HL-60 (cell line): ENCODE data around the gene DYNLL1.
"Not testable (repeated sequence)": the region's sequence is repeated elsewhere in the genome, so short reads cannot be mapped to it uniquely, and the experiment has no call there.

Experiments used
- DNase-seq, 2 experiments: peaks; one replicate each; pipeline ENCODE4 v3.0.0-alpha.2; 2010 to 2020; ENCODE audit warnings: low read depth in 1 of 2, low spot score in 1 of 2
- H3K27ac ChIP-seq: fragments of 250-450 bp; sonication (Bioruptor Pico); replicated peaks from 2 replicates; pipeline ENCODE4 v1.5.1; 2020; ENCODE audit warnings: mild to moderate bottlenecking, moderate library complexity
- H3K27me3 ChIP-seq: fragments of 250-450 bp; sonication (Bioruptor Pico); 2 replicates; pipeline ENCODE4 v1.5.1; 2021; ENCODE audit warnings: mild to moderate bottlenecking, moderate library complexity; ENCODE audit not compliant: insufficient read depth, poor library complexity, severe bottlenecking
- H3K4me3 ChIP-seq: replicated peaks from 2 replicates; pipeline ENCODE4 v1.5.1; 2011; ENCODE audit warnings: mild to moderate bottlenecking, control low read depth, low read length; ENCODE audit not compliant: insufficient read depth
- GABPA ChIP-seq: IDR thresholded peaks from 2 replicates; pipeline ENCODE4 v1.6.1; 2012; ENCODE audit warnings: low read depth
- POLR2AphosphoS5 ChIP-seq: IDR thresholded peaks from 2 replicates; pipeline ENCODE4 v1.6.1; 2012; ENCODE audit warnings: low read depth
- REST ChIP-seq: IDR thresholded peaks from 2 replicates; pipeline ENCODE4 v1.6.1; 2012; ENCODE audit warnings: low read depth; ENCODE audit not compliant: insufficient replicate concordance
- SPI1 ChIP-seq: IDR thresholded peaks from 2 replicates; pipeline ENCODE4 v1.6.1; 2012; ENCODE audit warnings: low read depth, mild to moderate bottlenecking, borderline replicate concordance
- TF ChIP-seq, protein P1 (sequence below): IDR thresholded peaks from one replicate; pipeline ENCODE4 v1.5.1; 2011; ENCODE audit warnings: low read length, control low read depth, inconsistent platforms; ENCODE audit not compliant: insufficient read depth

DYNLL1 gene

DNA sequence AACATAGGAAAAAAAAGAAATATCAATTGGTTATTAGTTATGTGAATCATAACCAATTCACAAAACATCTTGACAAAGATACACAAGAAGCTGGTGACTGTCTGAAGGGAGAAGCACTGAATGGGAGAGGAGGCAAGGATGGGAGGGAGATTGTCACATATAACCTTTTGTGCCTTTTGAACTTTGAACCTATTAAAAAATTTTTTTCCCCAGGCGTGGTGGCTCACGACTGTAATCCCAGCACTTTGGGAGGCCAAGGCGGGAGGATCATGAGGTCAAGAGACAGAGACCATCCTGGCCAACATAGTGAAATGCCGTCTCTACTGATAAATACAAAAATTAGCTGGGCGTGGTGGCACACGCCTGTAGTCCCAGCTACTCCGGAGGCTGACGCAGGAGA, 12.6 kb downstream of the DYNLL1 start:
- no peak for DNase-seq
- TF ChIP-seq SPI1 (no peak), REST (no peak), POLR2AphosphoS5 (no peak), GABPA (no peak)
- TF ChIP-seq, protein P1, sequence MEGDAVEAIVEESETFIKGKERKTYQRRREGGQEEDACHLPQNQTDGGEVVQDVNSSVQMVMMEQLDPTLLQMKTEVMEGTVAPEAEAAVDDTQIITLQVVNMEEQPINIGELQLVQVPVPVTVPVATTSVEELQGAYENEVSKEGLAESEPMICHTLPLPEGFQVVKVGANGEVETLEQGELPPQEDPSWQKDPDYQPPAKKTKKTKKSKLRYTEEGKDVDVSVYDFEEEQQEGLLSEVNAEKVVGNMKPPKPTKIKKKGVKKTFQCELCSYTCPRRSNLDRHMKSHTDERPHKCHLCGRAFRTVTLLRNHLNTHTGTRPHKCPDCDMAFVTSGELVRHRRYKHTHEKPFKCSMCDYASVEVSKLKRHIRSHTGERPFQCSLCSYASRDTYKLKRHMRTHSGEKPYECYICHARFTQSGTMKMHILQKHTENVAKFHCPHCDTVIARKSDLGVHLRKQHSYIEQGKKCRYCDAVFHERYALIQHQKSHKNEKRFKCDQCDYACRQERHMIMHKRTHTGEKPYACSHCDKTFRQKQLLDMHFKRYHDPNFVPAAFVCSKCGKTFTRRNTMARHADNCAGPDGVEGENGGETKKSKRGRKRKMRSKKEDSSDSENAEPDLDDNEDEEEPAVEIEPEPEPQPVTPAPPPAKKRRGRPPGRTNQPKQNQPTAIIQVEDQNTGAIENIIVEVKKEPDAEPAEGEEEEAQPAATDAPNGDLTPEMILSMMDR: no peak
- Histone ChIP-seq H3K27ac (no peak overlapping the region), H3K4me3 (no peak overlapping the region), H3K27me3 (no peaks in the 10 kb centered on the region)

DNA sequence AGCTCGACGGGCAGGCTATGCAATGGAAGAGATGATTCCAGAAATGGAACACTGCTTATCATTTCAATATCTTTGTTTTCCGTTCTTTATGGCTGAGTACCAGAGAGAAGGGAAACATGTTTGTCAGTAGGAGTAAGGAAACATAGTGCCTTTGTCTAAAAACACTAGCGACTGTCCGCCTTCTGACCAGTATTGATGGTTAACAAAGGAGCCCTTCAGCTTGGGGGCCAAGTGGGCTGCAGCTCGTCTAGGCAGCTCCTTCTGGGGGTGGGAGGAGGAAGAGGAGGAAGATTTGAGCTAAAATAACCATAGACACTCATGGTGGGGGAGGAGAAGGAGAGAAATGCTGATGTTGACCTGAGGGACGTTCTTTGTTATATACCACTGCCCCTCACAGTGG, 18.1 kb downstream of the DYNLL1 start:
- Histone ChIP-seq H3K4me3 (no peak overlapping the region), H3K27me3 (no peaks in the 10 kb centered on the region), H3K27ac (no peak overlapping the region)
- no peak for TF ChIP-seq REST
- TF ChIP-seq POLR2AphosphoS5: no peak
- TF ChIP-seq, protein P1: no peak
- TF ChIP-seq GABPA: no peak
- TF ChIP-seq SPI1: no peak
- DNase-seq: no peak

- Histone ChIP-seq H3K27ac (no peak overlapping the region), H3K27me3 (no peaks in the 10 kb centered on the region), H3K4me3 (no peak overlapping the region)
- TF ChIP-seq GABPA: no peak
- no peak for TF ChIP-seq REST
- TF ChIP-seq SPI1: no peak
- TF ChIP-seq, protein P1: no peak
- no peak for TF ChIP-seq POLR2AphosphoS5
- DNase-seq: no peak
Observed at GRCh38 chr12:120515496-120515895, 19.6 kb downstream of the DYNLL1 start.

- not testable (repeated sequence) for DNase-seq, H3K27ac ChIP-seq
Observed at GRCh38 chr12:120519324-120519723, 23.4 kb downstream of the DYNLL1 start.

More at GRCh38 chr12:120519324-120519723, 23.4 kb downstream of the DYNLL1 start:
- H3K27me3 ChIP-seq, H3K4me3 ChIP-seq: not testable (repeated sequence)
